Neural cell (in vitro differentiated cells): ENCODE results near the gene HBEGF. TPM values are rescaled to one million over a fixed set of nuclear protein-coding genes. Genes with fewer than 3 reads are reported as not detected.

Source experiments
- H2AFZ ChIP-seq: fragments of 200-600, 300-800 bp; sonication (generic), shearing (Covaris generic); 2 replicates; pipeline ENCODE4 v1.6.0; 2014; ENCODE audit warnings: low read depth, mild to moderate bottlenecking, antibody characterized with exemption, low read length, moderate library complexity
- H3F3A ChIP-seq: fragments of 200-600 bp; shearing (Covaris generic); 2 replicates; pipeline ENCODE4 v1.6.1; 2016; ENCODE audit warnings: mild to moderate bottlenecking, moderate library complexity, mixed read lengths, antibody characterized with exemption, low read length; ENCODE audit not compliant: insufficient read depth, poor library complexity, severe bottlenecking
- H3K27ac ChIP-seq: fragments of 200-600, 300-800 bp; sonication (generic), shearing (Covaris generic); 2 replicates; pipeline ENCODE4 v1.5.1; 2014; ENCODE audit warnings: mild to moderate bottlenecking, low read length, moderate library complexity
- H3K27me3 ChIP-seq: fragments of 300-800, 200-600 bp; sonication (generic), shearing (Covaris generic); 2 replicates; pipeline ENCODE4 v1.6.0; 2014; ENCODE audit warnings: mild to moderate bottlenecking, low read depth, low read length, moderate library complexity; ENCODE audit not compliant: insufficient read depth
- H3K36me3 ChIP-seq: fragments of 300-800, 200-600 bp; sonication (generic), shearing (Covaris generic); 2 replicates; pipeline ENCODE4 v1.5.1; 2014; ENCODE audit warnings: mild to moderate bottlenecking, antibody characterized with exemption, low read length, moderate library complexity; ENCODE audit not compliant: insufficient read depth
- H3K4me2 ChIP-seq: fragments of 300-800, 200-600 bp; sonication (generic), shearing (Covaris generic); 2 replicates; pipeline ENCODE4 v1.6.0; 2014; ENCODE audit warnings: mild to moderate bottlenecking, low read length
- H3K4me3 ChIP-seq: fragments of 300-800, 200-600 bp; sonication (generic), shearing (Covaris generic); 2 replicates; pipeline ENCODE4 v1.5.1; 2014; ENCODE audit warnings: mild to moderate bottlenecking, low read length, moderate library complexity
- H3K79me2 ChIP-seq: fragments of 200-600 bp; shearing (Covaris generic); replicated peaks from 2 replicates; pipeline ENCODE4 v1.6.0; 2014; ENCODE audit warnings: mild to moderate bottlenecking, low read length, moderate library complexity; ENCODE audit not compliant: insufficient read depth
- H3K9ac ChIP-seq: fragments of 300-800, 200-600 bp; sonication (generic), shearing (Covaris generic); 2 replicates; pipeline ENCODE4 v1.6.1; 2016; ENCODE audit warnings: mild to moderate bottlenecking, low read length, mixed read lengths
- H3K9me2 ChIP-seq: fragments of 200-600 bp; shearing (Covaris generic); 2 replicates; pipeline ENCODE4 v1.6.1; 2016; ENCODE audit warnings: mild to moderate bottlenecking, low read length, mixed read lengths; ENCODE audit not compliant: insufficient read depth
- H3K9me3 ChIP-seq: fragments of 200-600, 300-800 bp; sonication (generic), shearing (Covaris generic); 2 replicates; pipeline ENCODE4 v1.6.1; 2016; ENCODE audit warnings: mild to moderate bottlenecking, mixed run types, low read length, moderate library complexity, mixed read lengths
- H4K20me1 ChIP-seq: fragments of 200-600 bp; shearing (Covaris generic); 2 replicates; pipeline ENCODE4 v1.6.1; 2016; ENCODE audit warnings: mild to moderate bottlenecking, mixed run types; ENCODE audit not compliant: insufficient read depth
- EP300 ChIP-seq: fragments of 450-650 bp; conservative IDR thresholded peaks from 2 replicates; pipeline ENCODE4 v1.6.1; 2014; ENCODE audit warnings: antibody characterized with exemption, mild to moderate bottlenecking, moderate library complexity; ENCODE audit not compliant: poor library complexity, severe bottlenecking
- EZH2 ChIP-seq: fragments of 200-600, 300-800 bp; shearing (Covaris generic), sonication (generic); IDR thresholded peaks from 2 replicates; pipeline ENCODE4 v1.6.1; 2014; ENCODE audit warnings: antibody characterized with exemption, low read length, borderline replicate concordance, mild to moderate bottlenecking; ENCODE audit not compliant: insufficient read depth, poor library complexity, severe bottlenecking
- MXI1 ChIP-seq: fragments of 450-650 bp; conservative IDR thresholded peaks from 2 replicates; pipeline ENCODE4 v1.6.1; 2014; ENCODE audit warnings: antibody characterized with exemption, mild to moderate bottlenecking; ENCODE audit not compliant: poor library complexity, severe bottlenecking
- POLR2AphosphoS5 ChIP-seq: IDR thresholded peaks from 2 replicates; pipeline ENCODE4 v1.6.1; 2012
- RAD21 ChIP-seq: fragments of 450-650 bp; conservative IDR thresholded peaks from 2 replicates; pipeline ENCODE4 v1.6.1; 2014; ENCODE audit warnings: antibody characterized with exemption, mild to moderate bottlenecking, moderate library complexity
- REST ChIP-seq: IDR thresholded peaks from 2 replicates; pipeline ENCODE4 v1.6.1; 2012; ENCODE audit warnings: borderline replicate concordance
- SMC3 ChIP-seq: fragments of 450-650 bp; conservative IDR thresholded peaks from 2 replicates; pipeline ENCODE4 v1.6.1; 2014; ENCODE audit warnings: antibody characterized with exemption, mild to moderate bottlenecking, moderate library complexity; ENCODE audit not compliant: poor library complexity
- TAF1 ChIP-seq: IDR thresholded peaks from 2 replicates; pipeline ENCODE4 v1.6.1; 2012; ENCODE audit warnings: low read depth
- polyA plus RNA-seq: library from polyadenylated mRNA; depleted of rRNA; stranded (reverse); fragments of >200 nt; gene quantifications from 2 replicates; pipeline ENCODE4 v1.2.3, GENCODE V29; 2014
- TF ChIP-seq, protein P1 (sequence below): fragments of 450-650 bp; IDR thresholded peaks from 2 replicates; pipeline ENCODE4 v1.5.1; 2014; ENCODE audit warnings: antibody characterized with exemption, mild to moderate bottlenecking, moderate library complexity; ENCODE audit not compliant: poor library complexity, severe bottlenecking

Gene HBEGF
- polyA plus RNA-seq, 1 donor from 2014 or later = 9.8 TPM

GRCh38 chr5:140371356-140372151 lies 25.2 kb upstream of the HBEGF start:
- no peaks in the 10 kb centered on the region for H3K9me2 ChIP-seq
- H3K9ac ChIP-seq = no peak overlapping the region
- H3K79me2 ChIP-seq = no peaks in the 10 kb centered on the region
- no peak overlapping the region for H3K27ac ChIP-seq
- H3F3A ChIP-seq = no peaks in the 10 kb centered on the region
- TF ChIP-seq SMC3 (no peak), POLR2AphosphoS5 (no peak), MXI1 (no peak), TAF1 (no peak), EZH2 (no peak), RAD21 (no peak), REST (no peak), EP300 (no peak)
- TF ChIP-seq, protein P1, sequence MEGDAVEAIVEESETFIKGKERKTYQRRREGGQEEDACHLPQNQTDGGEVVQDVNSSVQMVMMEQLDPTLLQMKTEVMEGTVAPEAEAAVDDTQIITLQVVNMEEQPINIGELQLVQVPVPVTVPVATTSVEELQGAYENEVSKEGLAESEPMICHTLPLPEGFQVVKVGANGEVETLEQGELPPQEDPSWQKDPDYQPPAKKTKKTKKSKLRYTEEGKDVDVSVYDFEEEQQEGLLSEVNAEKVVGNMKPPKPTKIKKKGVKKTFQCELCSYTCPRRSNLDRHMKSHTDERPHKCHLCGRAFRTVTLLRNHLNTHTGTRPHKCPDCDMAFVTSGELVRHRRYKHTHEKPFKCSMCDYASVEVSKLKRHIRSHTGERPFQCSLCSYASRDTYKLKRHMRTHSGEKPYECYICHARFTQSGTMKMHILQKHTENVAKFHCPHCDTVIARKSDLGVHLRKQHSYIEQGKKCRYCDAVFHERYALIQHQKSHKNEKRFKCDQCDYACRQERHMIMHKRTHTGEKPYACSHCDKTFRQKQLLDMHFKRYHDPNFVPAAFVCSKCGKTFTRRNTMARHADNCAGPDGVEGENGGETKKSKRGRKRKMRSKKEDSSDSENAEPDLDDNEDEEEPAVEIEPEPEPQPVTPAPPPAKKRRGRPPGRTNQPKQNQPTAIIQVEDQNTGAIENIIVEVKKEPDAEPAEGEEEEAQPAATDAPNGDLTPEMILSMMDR = no peak
- no peaks in the 10 kb centered on the region for H3K36me3 ChIP-seq
- H3K4me3 ChIP-seq = no peak overlapping the region
- no peaks in the 10 kb centered on the region for H4K20me1 ChIP-seq
- H3K9me3 ChIP-seq = no peaks in the 10 kb centered on the region
- no peak overlapping the region for H3K4me2 ChIP-seq
- no peak overlapping the region for H2AFZ ChIP-seq
- H3K27me3 ChIP-seq = no peaks in the 10 kb centered on the region

- H2AFZ ChIP-seq = no peak overlapping the region
- no peak overlapping the region for H3K27ac ChIP-seq
- no peaks in the 10 kb centered on the region for H3K36me3 ChIP-seq
- no peak overlapping the region for H3K9ac ChIP-seq
- H3K79me2 ChIP-seq = no peaks in the 10 kb centered on the region
- TF ChIP-seq, protein P1 = no peak
- TF ChIP-seq EP300 = no peak
- TF ChIP-seq RAD21 = no peak
- no peak for TF ChIP-seq TAF1
- TF ChIP-seq REST = no peak
- no peak overlapping the region for H3K4me3 ChIP-seq
- H3K27me3 ChIP-seq = no peaks in the 10 kb centered on the region
- H3K9me3 ChIP-seq = no peaks in the 10 kb centered on the region
- no peak overlapping the region for H3K4me2 ChIP-seq
- no peaks in the 10 kb centered on the region for H4K20me1 ChIP-seq
- H3K9me2 ChIP-seq = no peaks in the 10 kb centered on the region
- no peaks in the 10 kb centered on the region for H3F3A ChIP-seq
Measured at GRCh38 chr5:140367256-140368013, 21.0 kb upstream of the HBEGF start.
